Measurements from ENCODE around the gene SLC22A17.

Gene SLC22A17

DNA sequence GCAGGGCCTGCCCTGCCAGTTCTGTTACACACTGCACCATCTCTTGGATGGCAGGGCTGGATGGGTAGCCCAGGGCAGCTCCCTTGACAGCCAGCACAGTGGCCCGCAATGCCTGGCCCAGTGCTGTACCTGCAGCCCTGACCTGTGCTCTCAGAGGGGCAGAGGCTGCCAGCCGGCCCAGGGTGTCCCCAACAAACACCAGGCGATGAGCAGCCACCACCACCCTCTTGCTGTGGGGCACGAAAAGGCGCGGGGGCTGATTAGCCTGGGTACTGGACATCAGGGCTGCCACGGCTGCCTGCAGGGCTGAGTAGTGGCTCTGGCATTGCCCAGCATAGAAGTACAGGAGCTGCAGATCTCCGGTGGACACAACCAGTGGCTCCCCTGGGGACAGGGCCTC is 4.6 kb upstream of the SLC22A17 start:
- TF ChIP-seq, protein P1, sequence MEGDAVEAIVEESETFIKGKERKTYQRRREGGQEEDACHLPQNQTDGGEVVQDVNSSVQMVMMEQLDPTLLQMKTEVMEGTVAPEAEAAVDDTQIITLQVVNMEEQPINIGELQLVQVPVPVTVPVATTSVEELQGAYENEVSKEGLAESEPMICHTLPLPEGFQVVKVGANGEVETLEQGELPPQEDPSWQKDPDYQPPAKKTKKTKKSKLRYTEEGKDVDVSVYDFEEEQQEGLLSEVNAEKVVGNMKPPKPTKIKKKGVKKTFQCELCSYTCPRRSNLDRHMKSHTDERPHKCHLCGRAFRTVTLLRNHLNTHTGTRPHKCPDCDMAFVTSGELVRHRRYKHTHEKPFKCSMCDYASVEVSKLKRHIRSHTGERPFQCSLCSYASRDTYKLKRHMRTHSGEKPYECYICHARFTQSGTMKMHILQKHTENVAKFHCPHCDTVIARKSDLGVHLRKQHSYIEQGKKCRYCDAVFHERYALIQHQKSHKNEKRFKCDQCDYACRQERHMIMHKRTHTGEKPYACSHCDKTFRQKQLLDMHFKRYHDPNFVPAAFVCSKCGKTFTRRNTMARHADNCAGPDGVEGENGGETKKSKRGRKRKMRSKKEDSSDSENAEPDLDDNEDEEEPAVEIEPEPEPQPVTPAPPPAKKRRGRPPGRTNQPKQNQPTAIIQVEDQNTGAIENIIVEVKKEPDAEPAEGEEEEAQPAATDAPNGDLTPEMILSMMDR (IDR thresholded peaks at IDR 0.05): no peak

GRCh38 chr14:23356662-23357061 is 4.0 kb upstream of the SLC22A17 start:
- TF ChIP-seq, protein P1 (IDR thresholded peaks at IDR 0.05): no peak

DNA sequence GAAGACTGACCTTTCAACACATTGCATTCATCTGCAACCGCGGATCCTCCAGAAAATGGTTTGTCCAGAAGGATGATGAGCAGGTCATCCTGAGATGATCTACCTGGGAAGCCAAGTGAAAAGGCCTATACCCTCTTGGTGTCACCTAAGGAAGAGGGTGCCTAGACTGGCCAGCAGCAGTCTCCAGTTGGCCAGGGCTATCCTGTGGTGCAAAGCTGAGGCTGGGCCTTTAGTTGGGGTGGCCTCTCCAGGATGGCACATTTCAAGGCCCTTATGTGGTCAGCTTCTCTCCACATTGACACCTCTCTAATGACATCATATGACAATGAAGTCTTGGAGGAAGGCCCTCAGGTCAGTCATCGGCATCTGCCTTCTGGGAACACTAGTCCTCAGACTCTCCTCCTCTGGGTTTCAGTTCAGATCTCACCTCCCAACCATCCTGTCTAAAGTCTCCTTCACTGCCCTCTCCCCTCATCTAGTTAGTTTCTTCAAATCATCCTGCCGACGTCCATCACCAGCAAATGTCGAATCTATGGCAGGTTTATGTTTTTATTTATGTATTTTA is 3.3 kb upstream of the SLC22A17 start:
- TF ChIP-seq, protein P1 (IDR thresholded peaks at IDR 0.05): no peak

DNA sequence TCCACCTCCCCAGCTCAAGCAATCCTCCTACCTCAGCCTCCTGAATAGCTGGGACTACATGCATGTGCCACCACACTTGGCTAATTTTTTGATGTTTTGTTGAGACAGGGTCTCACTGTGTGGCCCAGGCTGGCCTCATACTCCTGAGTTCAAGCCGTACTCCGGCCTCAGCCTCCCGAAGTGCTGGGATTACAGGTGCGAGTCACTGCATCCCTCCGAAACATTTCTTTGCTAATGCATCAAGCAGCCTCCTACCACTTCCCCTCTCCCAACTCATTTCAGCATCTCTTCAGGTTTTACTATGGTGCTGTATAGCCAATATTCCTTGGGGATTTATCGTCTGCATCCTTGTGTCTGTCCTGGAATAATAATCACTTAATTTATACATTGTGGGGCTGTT is 2.3 kb upstream of the SLC22A17 start:
- TF ChIP-seq, protein P1 (IDR thresholded peaks at IDR 0.05): no peak

DNA sequence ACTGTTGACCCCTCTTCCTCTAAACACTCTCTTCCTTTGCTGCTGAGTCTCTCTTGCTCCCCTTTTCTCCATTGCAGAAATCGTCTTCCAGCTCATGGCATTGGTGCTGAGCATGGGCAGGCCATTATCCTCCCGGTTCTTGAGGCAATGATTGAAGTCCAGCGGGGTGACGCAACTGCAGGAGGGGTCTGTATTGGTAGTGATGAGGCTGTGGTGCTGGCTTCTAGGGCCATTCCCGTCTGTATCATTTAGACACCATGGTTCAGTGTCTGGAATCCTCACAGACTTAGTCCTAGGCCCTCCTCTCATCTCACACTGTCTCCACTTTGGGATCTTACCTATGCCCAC is 720 bp upstream of the SLC22A17 start:
- TF ChIP-seq, protein P1 (IDR thresholded peaks at IDR 0.05): no peak

DNA sequence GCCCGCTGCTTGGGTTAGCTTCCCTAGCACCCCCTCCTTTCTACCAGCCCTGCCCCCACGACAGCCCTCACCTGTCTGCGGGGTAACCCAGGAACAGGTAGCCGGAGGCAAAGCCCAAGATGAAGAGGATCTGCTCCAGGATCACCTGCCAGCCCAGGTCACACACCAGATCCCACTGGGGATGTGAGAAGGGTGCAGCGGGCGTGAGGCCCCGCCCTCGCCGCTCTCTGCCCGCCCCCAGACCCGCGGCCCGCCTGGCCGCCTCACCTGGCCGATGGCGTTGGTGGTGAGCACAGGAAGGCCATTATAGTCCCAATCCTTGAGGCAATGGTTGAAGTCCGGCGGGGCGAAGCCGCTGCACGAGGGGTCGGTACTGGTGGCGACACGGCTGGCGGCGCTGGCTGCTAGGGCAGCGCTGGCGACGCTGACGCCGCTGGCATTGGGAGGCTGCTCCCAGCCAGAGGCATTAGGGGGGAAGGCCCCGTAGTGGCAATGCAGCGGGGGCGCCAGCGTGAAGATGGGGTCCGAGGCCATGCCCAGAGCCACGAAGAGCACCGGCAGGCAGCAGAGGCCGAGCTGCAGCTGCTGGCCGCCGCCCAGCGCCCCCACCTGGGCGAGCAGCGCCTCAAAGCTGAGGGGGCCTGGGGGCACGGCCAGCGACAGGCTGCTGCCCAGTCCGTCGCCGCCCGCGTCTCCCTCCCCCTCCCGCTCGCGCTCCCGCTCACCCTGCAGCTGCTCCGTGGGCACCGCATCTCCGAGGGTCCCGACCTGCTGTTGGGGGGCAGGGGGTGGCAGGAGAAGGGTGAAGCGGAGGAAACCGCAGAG is 794 bp downstream of the SLC22A17 start:
- TF ChIP-seq, protein P1 (IDR thresholded peaks at IDR 0.05): no peak; the same call in 1 of the 2 replicates

GRCh38 chr14:23349156-23349845 is 3.4 kb downstream of the SLC22A17 start:
- TF ChIP-seq, protein P1 (IDR thresholded peaks at IDR 0.05): no peak

Data from LNCAP (cell line).